Duodenal mucosa (tissue), 2 donors: ENCODE results near the gene ENO2.
"Not testable (repeated sequence)": the region's sequence is repeated elsewhere in the genome, so short reads cannot be mapped to it uniquely, and the experiment has no call there.

Experiments
- H3K27ac ChIP-seq: one replicate; pipeline ENCODE4 v1.7.0; 2013; ENCODE audit warnings: low read depth, low read length
- H3K27me3 ChIP-seq, 2 donors: one replicate each; pipeline ENCODE4 v1.7.0; 2013; ENCODE audit warnings: low read length in 2 of 2, control low read depth in 1 of 2; ENCODE audit not compliant: insufficient read depth in 2 of 2, control insufficient read depth in 1 of 2
- H3K36me3 ChIP-seq, 2 donors: one replicate each; pipeline ENCODE4 v1.7.0; 2013; ENCODE audit warnings: low read length in 2 of 2, control low read depth in 1 of 2; ENCODE audit not compliant: insufficient read depth in 2 of 2, control insufficient read depth in 1 of 2
- H3K4me1 ChIP-seq, 2 donors: one replicate each; pipeline ENCODE4 v1.7.0; 2013; ENCODE audit warnings: low read length in 2 of 2, control low read depth in 1 of 2; ENCODE audit not compliant: insufficient read depth in 2 of 2, control insufficient read depth in 1 of 2
- H3K4me3 ChIP-seq, 2 donors: one replicate each; pipeline ENCODE4 v1.7.0; 2013; ENCODE audit warnings: low read length in 2 of 2, low read depth in 1 of 2
- H3K9ac ChIP-seq, 2 donors: one replicate each; pipeline ENCODE4 v1.7.0; 2013; ENCODE audit warnings: low read length in 2 of 2, low read depth in 1 of 2
- H3K9me3 ChIP-seq, 2 donors: one replicate each; pipeline ENCODE4 v1.7.0; 2013; ENCODE audit warnings: low read length in 2 of 2, control low read depth in 1 of 2; ENCODE audit not compliant: control insufficient read depth in 1 of 2

ENO2 gene

DNA sequence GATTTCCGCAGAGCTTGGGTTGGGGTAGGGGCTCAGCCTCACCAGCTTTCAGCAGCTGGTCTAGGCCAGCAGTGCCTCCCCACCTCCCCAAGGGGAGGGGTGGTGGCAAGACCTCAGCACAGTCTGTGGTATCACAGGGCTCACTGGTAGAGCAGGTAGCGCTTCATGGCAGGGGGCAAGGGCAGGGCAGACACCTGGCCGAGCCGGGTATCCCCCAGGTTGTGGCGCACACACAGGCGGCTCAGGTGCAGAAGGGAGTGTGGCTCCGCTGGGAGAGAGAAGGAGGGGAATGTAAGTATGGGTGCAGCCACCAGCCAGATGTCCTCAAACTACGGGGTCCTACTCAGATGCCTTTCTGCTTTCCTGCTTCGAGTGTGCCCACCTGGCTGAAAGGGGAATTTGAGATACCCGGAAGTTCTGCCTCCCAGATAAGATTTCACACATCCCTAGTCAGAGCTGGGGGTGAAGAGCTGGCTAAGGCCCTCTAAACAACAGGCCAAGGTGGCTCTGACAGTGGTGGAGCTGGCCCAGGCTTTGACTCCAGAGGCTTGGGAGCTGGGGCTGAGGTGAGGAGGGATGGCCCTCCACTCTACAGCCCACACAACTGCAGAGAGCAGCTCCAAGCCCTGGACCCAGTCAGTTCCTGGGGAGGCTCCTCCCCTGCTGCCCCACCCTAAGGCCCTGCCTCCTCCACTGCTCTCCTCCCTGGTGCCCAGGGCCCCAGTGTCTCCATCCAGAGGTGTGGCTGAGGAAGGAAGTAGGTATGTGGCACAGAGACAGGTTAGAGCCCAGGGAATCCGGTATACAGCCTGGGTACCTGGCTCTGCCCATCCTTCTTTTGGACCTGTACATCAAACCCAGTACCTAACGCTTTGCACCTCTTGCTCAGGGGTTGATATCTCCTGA is 43.1 kb upstream of the ENO2 start:
- H3K27me3 ChIP-seq = no peaks in the 10 kb centered on the region
- H3K4me3 ChIP-seq = peak overlapping the region; percentile 75 to 94
- H3K9ac ChIP-seq = peak overlapping the region; percentile 91 to 94
- peaks cover 15 to 20% of the 10 kb centered on the region in 2 donors for H3K36me3 ChIP-seq
- H3K4me1 ChIP-seq = peaks cover 47 to 48% of the 10 kb centered on the region in 2 donors
- H3K9me3 ChIP-seq = no peaks in the 10 kb centered on the region
- no peak overlapping the region for H3K27ac ChIP-seq

DNA sequence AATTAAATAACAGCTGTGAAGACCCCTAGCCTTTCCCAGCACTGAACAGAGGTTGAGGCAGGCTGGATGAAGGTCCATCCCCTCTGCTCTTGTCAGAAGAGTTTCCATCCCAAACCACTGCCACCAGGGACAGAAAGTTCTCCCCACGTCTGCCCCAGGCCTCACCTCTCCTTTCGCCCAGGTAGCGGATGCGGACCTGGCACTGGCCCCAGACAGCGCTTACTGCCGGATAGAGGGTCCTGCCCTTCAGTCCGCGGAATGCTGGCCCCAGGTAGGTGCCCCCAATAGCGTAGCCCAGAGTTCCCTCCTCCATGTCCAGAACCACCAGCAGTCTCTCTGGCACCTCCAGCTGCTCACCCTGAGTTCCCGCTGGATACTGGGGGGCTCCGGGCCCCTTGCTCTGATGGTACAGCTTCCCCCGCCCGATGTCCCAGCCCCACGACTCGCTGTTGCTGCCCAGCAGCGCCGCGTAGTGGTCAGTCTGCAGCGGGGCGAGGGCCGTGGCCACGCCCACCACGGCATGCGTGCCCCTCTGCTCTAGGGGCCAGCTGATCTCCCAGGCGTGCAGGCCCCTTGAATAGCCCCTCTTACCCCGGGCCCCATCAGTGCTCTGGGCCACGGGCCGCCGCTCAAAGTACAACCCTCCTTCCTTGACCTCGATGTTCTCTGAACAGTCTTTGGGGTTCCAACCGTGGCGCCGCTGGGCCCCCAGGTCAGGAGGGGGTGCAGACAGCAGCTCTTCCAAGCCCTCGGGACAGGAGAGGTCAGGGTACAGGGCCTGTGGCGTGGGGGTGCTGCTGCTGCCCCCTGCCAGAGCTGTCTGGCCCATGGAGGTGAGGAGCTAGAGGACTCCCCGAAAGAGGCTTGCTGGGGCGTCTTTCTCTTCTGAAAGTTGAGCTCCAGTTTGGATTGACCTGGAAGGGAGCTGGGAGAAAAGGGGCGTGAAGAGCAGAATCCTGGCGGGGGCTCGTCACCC is 42.0 kb upstream of the ENO2 start:
- H3K4me3 ChIP-seq = peak overlapping the region; percentile 75 to 94
- peak overlapping the region; percentile 79 for H3K27ac ChIP-seq
- peaks cover 15 to 20% of the 10 kb centered on the region in 2 donors for H3K36me3 ChIP-seq
- H3K9ac ChIP-seq = peak overlapping the region; percentile 91 to 94
- H3K27me3 ChIP-seq = no peaks in the 10 kb centered on the region
- H3K4me1 ChIP-seq = peaks cover 40 to 48% of the 10 kb centered on the region in 2 donors
- no peaks in the 10 kb centered on the region for H3K9me3 ChIP-seq

DNA sequence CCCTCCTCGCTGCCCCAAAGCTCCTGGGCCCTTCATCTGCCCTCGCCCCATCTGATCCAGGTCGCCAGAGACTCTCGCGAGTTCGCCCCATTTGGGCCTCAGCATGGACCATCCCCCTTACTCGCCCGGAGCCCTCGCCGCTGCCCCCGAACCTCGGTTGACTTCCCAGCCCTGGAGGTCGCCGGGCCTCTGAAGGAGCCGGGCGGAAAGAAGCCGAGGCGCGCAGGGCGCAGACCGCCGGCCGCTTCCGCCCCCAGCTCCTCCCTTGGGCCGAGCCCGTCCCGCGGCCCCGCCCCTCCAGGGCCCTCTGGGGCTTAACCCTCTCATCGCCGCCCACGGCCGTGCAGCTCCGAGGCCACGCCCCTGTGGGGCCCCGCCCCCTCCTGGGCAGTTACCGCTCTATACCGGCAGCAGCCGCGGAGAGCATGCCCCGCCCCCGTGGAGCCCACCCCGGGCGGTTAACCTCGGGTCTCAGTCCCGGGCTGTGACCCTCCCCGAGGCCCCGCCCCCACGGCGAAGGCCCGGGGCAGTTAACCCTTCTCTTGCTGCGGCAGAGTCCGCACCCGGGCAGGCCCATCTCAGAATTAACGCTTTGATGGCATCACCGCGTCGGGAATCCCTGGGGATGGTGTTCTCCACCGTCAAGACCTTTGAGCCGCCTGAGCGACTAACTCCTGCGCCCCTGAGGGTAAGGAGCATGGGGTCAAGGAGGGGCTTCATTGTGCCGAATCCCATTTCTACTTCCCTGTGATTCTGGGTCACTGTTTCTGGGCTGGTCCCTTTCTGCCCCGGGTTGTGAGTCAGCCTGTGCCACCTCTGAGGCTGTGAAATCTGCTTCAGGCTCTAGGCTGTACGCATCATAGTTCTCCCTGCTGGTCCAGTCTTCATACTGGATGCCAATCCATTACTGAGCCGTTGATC is 41.0 kb upstream of the ENO2 start, which contains the start of gene SPSB2:
SPSB2 (minus strand) TSS at position 210 of the 921 bp plus-strand sequence. CDS start 402 bp downstream, outside the sequence.
- peak within 1 kb of the TSS; percentile 79 for H3K27ac ChIP-seq
- H3K4me3 ChIP-seq = peak within 1 kb of the TSS; percentile 75 to 94
- H3K36me3 ChIP-seq = peaks cover 15 to 20% of the 10 kb centered on the region in 2 donors
- peak within 1 kb of the TSS; percentile 91 to 94 for H3K9ac ChIP-seq
- H3K27me3 ChIP-seq = no peaks in the 10 kb centered on the region
- H3K9me3 ChIP-seq = no peaks in the 10 kb centered on the region
- peaks cover 38 to 46% of the 10 kb centered on the region in 2 donors for H3K4me1 ChIP-seq

DNA sequence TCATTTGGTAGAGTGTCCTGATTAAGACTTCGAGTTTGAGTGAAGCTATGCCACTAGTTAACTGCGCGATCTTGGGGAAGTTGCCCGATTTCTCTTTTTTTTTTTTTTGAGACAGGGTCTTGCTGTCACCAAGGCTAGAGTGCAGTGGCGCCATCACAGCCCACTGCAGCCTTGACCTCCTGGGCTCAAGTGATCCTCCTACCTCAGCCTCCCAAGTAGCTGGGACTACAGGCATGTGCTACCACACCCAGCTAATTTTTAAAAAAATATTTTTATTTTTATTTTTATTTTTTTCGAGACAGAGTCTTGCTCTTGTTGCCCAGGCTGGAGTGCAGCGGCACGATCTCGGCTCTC is 40.4 kb upstream of the ENO2 start:
- H3K4me3 ChIP-seq = peak overlapping the region; percentile 75 to 76
- H3K4me1 ChIP-seq = peaks cover 31 to 39% of the 10 kb centered on the region in 2 donors
- not testable (repeated sequence) for H3K27ac ChIP-seq

DNA sequence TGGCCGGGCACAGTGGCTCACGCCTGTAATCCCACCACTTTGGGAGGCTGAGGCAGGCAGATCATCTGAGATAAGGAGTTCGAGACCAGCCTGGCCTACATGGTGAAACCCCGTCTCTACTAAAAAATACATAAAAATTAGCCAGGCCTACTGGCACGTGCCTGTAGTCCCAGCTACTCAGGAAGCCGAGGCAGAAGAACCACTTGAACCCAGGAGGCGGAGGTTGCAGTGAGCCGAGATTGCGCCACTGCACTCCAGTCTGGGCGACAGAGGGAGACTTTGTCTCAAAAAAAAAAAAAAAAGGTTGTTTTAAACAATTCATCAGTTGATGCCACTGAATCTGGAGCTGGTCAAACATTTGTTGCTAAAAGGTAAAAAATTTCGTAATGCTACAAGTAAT is 34.6 kb upstream of the ENO2 start:
- not testable (repeated sequence) for H3K4me1 ChIP-seq, H3K36me3 ChIP-seq, H3K9me3 ChIP-seq, H3K4me3 ChIP-seq, H3K27ac ChIP-seq, H3K9ac ChIP-seq, H3K27me3 ChIP-seq

More for the DNA sequence above, 40.4 kb upstream of the ENO2 start:
- H3K9ac ChIP-seq = peak overlapping the region; percentile 63 to 66
- H3K9me3 ChIP-seq, H3K27me3 ChIP-seq: not testable (repeated sequence)
- H3K36me3 ChIP-seq = peaks cover 15 to 20% of the 10 kb centered on the region in 2 donors

DNA sequence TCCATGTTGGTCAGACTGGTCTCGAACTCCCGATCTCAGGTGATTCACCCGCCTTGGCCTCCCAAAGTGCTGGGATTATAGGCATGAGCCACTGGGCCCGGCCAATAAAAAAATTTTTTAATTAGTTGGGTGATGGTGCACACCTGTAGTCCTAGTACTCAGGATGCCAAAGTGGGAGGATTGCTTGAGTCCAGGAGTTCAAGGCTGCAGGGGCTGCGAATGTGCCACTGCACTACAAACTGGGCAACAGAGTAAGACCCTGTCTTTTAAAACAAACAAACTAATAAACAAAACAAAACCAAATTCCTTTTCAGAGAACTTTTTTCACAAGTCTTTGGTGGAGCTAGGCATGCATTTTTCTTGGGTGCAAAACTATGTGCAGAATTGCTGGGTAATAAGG is 31.1 kb upstream of the ENO2 start:
- Histone ChIP-seq H3K27ac (no peak overlapping the region), H3K9ac (no peak overlapping the region), H3K4me1 (no peaks in the 10 kb centered on the region), H3K27me3 (no peaks in the 10 kb centered on the region), H3K36me3 (peaks cover 0 to 8% of the 10 kb centered on the region in 2 donors), H3K9me3 (no peaks in the 10 kb centered on the region), H3K4me3 (no peak overlapping the region)

DNA sequence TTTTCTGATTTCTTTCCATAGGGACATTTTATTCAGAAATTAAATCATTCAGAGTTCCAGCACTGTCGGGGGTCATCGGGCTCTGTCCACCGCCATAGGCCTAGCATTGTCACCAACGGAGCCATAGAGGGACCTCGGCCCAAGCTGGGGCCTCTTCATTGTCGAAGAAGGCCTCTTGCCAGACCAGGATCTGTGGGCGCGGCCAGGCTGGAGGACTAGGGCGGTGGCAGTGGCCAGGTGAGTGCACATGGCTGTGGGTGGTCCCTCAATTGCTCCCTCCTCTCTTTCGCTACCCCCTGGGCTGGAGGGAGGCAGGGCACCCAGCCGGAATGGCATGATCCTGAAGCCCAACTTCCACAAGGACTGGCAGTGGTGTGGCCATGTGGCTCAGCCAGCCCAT is 30.7 kb upstream of the ENO2 start:
- H3K27ac ChIP-seq = no peak overlapping the region
- H3K36me3 ChIP-seq = peaks cover 0 to 8% of the 10 kb centered on the region in 2 donors
- H3K9ac ChIP-seq = no peak overlapping the region
- H3K4me3 ChIP-seq = no peak overlapping the region
- no peaks in the 10 kb centered on the region for H3K9me3 ChIP-seq
- H3K27me3 ChIP-seq = no peaks in the 10 kb centered on the region
- no peaks in the 10 kb centered on the region for H3K4me1 ChIP-seq

DNA sequence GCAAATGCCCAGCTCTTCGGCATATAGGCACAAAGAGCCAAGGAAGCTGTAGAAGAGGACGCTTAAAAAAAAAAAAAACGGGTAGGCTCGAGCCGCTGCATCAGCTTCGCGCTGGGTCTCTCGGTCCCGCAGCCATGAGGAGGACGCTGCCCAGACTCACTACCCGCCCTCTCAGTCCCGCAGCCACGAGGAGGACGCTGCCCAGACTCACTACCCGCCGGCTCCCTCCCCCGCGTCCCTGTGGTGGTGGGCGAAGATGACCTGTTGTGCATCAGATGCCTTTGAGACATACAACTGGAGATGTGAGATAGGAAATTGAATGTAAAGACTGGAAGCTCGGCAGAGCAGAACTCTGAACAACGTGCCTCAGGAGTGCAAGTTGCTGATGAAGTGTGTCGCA is 29.8 kb upstream of the ENO2 start:
- H3K36me3 ChIP-seq = peaks cover 0 to 8% of the 10 kb centered on the region in 2 donors
- no peaks in the 10 kb centered on the region for H3K4me1 ChIP-seq
- H3K27me3 ChIP-seq = no peaks in the 10 kb centered on the region
- H3K9ac ChIP-seq = no peak overlapping the region
- H3K4me3 ChIP-seq = no peak overlapping the region
- H3K9me3 ChIP-seq = no peaks in the 10 kb centered on the region
- H3K27ac ChIP-seq = no peak overlapping the region

DNA sequence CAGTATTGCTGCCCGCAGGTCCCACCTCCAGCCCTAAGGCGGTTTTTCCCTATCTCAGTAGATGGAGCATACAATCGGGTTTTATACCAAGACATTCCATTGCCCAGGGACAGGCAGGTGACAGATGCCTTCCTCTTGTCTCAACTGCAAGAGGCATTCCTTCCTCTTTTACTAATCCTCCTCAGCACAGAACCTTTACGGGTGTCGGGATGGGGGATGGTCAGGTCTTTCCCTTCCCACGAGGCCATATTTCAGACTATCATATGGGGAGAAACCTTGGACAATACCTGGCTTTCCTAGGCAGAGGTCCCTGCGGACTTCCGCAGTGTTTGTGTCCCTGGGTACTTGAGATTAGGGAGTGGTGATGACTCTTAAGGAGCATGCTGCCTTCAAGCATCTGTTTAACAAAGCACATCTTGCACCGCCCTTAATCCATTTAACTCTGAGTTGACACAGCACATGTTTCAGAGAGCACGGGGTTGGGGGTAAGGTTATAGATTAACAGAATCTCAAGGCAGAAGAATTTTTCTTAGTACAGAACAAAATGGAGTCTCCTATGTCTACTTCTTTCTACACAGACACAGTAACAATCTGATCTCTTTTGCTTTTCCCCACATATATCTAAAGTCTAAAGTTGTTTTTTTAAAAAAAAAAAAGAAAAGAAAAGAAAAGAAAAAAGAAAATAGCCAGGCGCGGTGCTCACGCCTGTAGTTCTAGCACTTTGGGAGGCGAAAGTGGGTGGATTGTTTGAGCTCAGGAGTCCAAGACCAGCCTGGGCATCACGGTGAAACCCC is 28.0 kb upstream of the ENO2 start:
- not testable (repeated sequence) for H3K27me3 ChIP-seq, H3K9ac ChIP-seq, H3K27ac ChIP-seq, H3K36me3 ChIP-seq, H3K9me3 ChIP-seq, H3K4me3 ChIP-seq, H3K4me1 ChIP-seq
